ENCODE results near the gene PCDHGB5.
"Not testable (repeated sequence)": the region's sequence is repeated elsewhere in the genome, so short reads cannot be mapped to it uniquely, and the experiment has no call there.

The PCDHGB5 gene

GRCh38 chr5:141412854-141413539 lies 15.2 kb downstream of the PCDHGB5 start, which contains the start of gene PCDHGA10:
TSS of gene PCDHGA10 (plus strand) at chr5:141412987. CDS start at chr5:141413176, 189 bp downstream.
- peak; percentile 83 to 88 for DNase-seq

GRCh38 chr5:141413540-141414069 lies 15.9 kb downstream of the PCDHGB5 start:
- peak in 1 of 2 experiments; percentile 9 for DNase-seq

DNA sequence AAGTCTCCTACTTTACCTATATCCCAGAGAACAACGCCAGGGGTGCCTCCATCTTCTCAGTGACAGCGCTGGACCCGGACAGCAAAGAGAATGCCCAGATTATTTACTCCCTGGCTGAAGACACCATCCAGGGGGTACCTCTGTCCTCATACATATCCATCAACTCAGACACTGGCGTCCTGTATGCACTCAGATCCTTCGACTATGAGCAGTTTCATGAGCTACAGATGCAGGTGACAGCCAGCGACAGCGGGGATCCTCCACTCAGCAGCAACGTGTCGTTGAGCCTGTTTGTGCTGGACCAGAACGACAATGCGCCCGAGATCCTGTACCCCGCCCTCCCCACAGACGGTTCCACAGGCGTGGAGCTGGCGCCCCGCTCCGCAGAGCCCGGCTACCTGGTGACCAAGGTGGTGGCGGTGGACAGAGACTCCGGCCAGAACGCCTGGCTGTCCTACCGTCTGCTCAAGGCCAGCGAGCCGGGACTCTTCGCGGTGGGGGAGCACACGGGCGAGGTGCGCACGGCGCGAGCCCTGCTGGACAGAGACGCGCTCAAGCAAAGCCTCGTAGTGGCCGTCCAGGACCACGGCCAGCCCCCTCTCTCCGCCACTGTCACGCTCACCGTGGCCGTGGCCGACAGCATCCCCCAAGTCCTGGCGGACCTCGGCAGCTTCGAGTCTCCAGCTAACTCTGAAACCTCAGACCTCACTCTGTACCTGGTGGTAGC lies 17.0 kb downstream of the PCDHGB5 start:
- DNase-seq = not testable (repeated sequence)

DNA sequence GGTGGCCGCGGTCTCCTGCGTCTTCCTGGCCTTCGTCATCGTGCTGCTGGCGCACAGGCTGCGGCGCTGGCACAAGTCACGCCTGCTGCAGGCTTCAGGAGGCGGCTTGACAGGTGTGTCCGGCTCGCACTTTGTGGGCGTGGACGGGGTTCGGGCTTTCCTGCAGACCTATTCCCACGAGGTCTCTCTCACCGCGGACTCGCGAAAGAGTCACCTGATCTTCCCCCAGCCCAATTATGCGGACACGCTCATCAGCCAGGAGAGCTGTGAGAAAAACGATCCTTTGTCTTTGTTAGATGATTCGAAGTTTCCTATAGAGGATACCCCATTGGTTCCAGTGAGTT lies 17.5 kb downstream of the PCDHGB5 start:
- not testable (repeated sequence) for DNase-seq

- DNase-seq = not testable (repeated sequence)
Measured at GRCh38 chr5:141417494-141418172, 19.9 kb downstream of the PCDHGB5 start, which contains the start of gene PCDHGB7. TSS of gene PCDHGB7 (plus strand) at chr5:141417677. CDS start at chr5:141417860, 183 bp downstream.

GRCh38 chr5:141419074-141419880 lies 21.5 kb downstream of the PCDHGB5 start:
- no peak for DNase-seq

DNA sequence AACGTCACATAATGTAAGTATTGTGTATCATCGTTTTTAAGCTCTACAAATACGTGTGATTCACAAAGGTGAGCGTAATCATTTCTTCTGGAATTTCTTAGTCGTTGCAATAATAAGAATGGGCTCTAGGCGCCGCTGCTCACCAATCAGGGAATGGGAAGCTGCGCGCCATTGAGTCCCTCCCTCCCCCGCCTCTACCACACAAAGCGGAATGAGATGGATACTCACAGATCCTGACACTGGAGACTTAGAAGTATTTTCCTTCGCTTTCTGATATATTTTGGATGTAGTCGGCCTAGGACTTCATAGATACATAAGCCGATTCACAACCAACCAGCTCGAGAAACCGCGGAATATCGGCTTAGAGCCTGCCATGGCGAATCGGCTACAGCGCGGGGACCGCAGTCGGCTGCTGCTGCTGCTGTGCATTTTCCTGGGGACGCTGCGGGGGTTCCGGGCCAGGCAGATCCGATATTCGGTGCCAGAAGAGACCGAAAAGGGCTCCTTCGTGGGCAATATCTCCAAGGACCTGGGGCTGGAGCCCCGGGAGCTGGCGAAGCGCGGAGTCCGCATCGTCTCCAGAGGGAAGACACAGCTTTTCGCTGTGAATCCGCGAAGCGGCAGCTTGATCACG lies 23.2 kb downstream of the PCDHGB5 start, which contains the start of gene PCDHGA11:
PCDHGA11 (plus strand) TSS at position 197 of the 634 bp plus-strand sequence; CDS start at position 374, 177 bp downstream.
- no peak for DNase-seq

- DNase-seq = no peak
Measured at GRCh38 chr5:141421489-141421855, 23.7 kb downstream of the PCDHGB5 start.

DNA sequence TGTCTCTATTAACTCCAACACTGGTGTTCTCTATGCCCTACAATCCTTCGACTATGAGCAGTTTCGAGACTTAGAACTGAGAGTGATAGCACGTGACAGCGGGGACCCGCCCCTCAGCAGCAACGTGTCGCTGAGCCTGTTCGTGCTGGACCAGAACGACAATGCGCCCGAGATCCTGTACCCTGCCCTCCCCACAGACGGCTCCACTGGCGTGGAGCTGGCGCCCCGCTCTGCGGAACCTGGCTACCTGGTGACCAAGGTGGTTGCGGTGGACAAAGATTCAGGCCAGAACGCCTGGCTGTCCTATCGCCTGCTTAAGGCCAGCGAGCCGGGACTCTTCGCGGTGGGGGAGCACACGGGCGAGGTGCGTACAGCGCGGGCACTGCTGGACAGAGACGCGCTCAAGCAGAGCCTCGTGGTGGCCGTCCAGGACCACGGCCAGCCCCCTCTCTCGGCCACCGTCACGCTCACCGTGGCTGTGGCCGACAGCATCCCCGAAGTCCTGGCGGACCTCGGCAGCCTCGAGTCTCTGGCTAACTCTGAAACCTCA lies 25.1 kb downstream of the PCDHGB5 start:
- DNase-seq = no peak

GRCh38 chr5:141427783-141428426 lies 30.2 kb downstream of the PCDHGB5 start:
- DNase-seq = no peak

DNA sequence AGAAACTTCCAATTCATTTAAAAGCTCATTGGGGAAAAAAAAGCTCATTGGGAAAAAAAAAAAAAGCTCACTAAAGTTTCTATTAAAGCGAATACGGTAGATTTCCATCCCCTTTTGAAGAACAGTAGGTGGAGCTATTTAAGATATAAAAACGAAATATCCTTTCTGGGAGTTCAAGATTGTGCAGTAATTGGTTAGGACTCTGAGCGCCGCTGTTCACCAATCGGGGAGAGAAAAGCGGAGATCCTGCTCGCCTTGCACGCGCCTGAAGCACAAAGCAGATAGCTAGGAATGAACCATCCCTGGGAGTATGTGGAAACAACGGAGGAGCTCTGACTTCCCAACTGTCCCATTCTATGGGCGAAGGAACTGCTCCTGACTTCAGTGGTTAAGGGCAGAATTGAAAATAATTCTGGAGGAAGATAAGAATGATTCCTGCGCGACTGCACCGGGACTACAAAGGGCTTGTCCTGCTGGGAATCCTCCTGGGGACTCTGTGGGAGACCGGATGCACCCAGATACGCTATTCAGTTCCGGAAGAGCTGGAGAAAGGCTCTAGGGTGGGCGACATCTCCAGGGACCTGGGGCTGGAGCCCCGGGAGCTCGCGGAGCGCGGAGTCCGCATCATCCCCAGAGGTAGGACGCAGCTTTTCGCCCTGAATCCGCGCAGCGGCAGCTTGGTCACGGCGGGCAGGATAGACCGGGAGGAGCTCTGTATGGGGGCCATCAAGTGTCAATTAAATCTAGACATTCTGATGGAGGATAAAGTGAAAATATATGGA lies 32.8 kb downstream of the PCDHGB5 start, which contains the start of gene PCDHGA12:
PCDHGA12 (plus strand) TSS at position 176 of the 782 bp plus-strand sequence; CDS start at position 429, 253 bp downstream.
- no peak for DNase-seq

DNA sequence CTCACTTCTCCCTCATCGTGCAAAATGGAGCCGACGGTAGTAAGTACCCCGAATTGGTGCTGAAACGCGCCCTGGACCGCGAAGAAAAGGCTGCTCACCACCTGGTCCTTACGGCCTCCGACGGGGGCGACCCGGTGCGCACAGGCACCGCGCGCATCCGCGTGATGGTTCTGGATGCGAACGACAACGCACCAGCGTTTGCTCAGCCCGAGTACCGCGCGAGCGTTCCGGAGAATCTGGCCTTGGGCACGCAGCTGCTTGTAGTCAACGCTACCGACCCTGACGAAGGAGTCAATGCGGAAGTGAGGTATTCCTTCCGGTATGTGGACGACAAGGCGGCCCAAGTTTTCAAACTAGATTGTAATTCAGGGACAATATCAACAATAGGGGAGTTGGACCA lies 33.5 kb downstream of the PCDHGB5 start:
- no peak for DNase-seq

DNA sequence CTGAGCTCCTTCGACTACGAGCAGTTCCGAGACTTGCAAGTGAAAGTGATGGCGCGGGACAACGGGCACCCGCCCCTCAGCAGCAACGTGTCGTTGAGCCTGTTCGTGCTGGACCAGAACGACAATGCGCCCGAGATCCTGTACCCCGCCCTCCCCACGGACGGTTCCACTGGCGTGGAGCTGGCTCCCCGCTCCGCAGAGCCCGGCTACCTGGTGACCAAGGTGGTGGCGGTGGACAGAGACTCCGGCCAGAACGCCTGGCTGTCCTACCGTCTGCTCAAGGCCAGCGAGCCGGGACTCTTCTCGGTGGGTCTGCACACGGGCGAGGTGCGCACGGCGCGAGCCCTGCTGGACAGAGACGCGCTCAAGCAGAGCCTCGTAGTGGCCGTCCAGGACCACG lies 34.6 kb downstream of the PCDHGB5 start:
- not testable (repeated sequence) for DNase-seq

DNA sequence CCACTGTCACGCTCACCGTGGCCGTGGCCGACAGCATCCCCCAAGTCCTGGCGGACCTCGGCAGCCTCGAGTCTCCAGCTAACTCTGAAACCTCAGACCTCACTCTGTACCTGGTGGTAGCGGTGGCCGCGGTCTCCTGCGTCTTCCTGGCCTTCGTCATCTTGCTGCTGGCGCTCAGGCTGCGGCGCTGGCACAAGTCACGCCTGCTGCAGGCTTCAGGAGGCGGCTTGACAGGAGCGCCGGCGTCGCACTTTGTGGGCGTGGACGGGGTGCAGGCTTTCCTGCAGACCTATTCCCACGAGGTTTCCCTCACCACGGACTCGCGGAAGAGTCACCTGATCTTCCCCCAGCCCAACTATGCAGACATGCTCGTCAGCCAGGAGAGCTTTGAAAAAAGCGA lies 35.0 kb downstream of the PCDHGB5 start:
- DNase-seq = not testable (repeated sequence)

DNA sequence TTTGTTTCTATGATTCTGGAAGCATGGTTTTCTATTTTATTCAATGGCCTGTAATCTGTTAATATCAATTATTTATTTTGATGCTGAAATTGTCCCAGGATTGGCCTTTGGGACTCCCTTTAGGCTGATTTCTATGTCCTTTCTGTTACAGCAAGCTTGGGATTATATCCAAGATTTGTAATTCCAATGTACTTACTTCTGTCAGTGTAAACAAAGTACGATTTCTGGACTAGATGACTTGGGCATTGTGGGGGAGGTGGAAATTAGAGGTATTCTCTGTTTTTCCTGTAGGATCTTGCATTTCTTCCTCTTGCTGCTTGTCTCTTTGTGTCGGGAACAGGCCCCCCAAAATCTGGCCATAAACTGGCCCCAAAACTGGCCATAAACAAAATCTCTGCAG lies 36.3 kb downstream of the PCDHGB5 start:
- no peak for DNase-seq

GRCh38 chr5:141437221-141437620 lies 39.5 kb downstream of the PCDHGB5 start:
- DNase-seq = no peak

GRCh38 chr5:141439411-141440141 lies 41.8 kb downstream of the PCDHGB5 start:
- no peak for DNase-seq

DNA sequence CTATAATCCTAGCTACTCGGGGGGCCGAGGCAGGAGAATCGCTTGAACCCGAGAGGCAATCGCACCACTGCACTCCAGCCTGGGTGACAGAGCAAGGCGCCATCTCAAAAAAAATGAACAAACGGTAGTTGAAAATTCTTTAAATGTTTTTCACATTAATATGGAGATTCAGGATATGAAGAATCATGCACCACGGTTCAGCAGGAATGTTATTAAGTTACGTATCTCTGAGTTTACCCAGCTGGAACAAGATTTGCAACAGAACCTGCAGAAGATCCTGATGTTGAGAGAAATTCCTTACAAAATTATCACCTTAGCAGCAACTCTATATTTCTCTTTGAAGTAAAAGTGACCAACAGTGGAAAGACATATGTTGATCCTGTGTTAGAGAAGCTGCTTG lies 42.6 kb downstream of the PCDHGB5 start:
- no peak for DNase-seq

DNA sequence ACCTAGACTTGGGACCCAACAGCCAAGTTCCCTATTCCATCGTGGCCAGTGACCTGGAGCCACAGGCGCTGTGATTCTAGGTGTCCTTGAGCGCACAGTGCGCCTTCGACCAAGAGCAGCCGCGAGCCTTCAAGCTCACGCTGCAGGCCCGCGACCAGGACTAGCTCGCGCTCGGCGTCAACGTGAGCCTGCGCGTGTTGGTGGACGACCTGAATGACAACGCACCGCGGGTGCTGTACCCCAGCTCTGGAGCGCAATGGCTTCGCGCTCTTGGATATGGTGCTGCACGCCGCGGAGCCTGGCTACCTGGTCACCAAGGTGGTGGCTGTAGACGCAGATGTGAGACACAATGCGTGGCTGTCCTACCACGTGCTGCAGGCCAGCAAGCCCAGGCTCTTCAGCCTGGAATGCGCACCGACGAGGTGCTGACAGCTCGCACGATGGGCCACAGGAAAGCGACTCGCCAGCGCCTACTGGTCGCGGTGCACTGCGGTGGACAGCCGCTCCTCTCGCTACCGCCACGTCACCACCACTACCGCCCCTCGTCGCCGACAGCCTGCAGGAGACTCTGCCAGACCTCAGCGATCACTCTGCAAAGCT lies 43.9 kb downstream of the PCDHGB5 start:
- DNase-seq = no peak
